AG04449 (cell line): ENCODE measurements around the gene SPCS1.
"Not testable (repeated sequence)": the region's sequence is repeated elsewhere in the genome, so short reads cannot be mapped to it uniquely, and the experiment has no call there.

ENCODE experiments used
- CTCF ChIA-PET: fragments of 350-600 bp; formaldehyde crosslinking; extraction: SDS; loops from one replicate; lab custom pipeline; 2021; ENCODE audit warnings: antibody characterized with exemption; lab: Yijun Ruan, JAX
- POLR2A ChIA-PET: fragments of 400-600, 350-600 bp; formaldehyde crosslinking; extraction: SDS; loops from one replicate; lab custom pipeline; 2020; ENCODE audit warnings: antibody characterized with exemption, inconsistent platforms; lab: Yijun Ruan, JAX
- DNase-seq: peaks from one replicate; pipeline ENCODE4 v3.0.0-alpha.2; 2010; ENCODE audit warnings: low read depth, low spot score
- H3K4me3 ChIP-seq: 2 replicates; pipeline ENCODE4 v1.5.1; 2011; ENCODE audit warnings: low read depth, mild to moderate bottlenecking, control low read depth, low read length
- TF ChIP-seq, protein P1 (sequence below): IDR thresholded peaks from one replicate; pipeline ENCODE4 v1.5.1; 2011; ENCODE audit warnings: mild to moderate bottlenecking, moderate library complexity, low read length, control low read depth, inconsistent platforms; ENCODE audit not compliant: insufficient read depth; ENCODE audit errors: missing control alignments

Gene SPCS1

DNA sequence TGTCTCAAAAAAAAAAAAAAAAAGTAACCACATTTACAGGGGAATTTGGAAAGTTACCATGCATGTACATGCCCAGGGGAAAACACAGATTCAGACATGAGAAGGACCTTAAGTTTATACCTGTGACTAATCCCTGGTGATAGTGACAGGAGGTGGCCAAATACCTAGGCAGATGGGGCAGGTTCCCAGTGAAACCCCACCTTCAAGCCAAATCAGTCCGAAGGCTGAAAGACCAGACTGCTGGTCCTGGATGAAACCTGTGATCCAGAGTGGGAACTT lies 15.8 kb downstream of the SPCS1 start:
- H3K4me3 ChIP-seq = no peak overlapping the region
- ChIA-PET CTCF (no interaction called here), POLR2A (no interaction called here)
- TF ChIP-seq, protein P1, sequence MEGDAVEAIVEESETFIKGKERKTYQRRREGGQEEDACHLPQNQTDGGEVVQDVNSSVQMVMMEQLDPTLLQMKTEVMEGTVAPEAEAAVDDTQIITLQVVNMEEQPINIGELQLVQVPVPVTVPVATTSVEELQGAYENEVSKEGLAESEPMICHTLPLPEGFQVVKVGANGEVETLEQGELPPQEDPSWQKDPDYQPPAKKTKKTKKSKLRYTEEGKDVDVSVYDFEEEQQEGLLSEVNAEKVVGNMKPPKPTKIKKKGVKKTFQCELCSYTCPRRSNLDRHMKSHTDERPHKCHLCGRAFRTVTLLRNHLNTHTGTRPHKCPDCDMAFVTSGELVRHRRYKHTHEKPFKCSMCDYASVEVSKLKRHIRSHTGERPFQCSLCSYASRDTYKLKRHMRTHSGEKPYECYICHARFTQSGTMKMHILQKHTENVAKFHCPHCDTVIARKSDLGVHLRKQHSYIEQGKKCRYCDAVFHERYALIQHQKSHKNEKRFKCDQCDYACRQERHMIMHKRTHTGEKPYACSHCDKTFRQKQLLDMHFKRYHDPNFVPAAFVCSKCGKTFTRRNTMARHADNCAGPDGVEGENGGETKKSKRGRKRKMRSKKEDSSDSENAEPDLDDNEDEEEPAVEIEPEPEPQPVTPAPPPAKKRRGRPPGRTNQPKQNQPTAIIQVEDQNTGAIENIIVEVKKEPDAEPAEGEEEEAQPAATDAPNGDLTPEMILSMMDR = no peak
- DNase-seq = no peak

DNA sequence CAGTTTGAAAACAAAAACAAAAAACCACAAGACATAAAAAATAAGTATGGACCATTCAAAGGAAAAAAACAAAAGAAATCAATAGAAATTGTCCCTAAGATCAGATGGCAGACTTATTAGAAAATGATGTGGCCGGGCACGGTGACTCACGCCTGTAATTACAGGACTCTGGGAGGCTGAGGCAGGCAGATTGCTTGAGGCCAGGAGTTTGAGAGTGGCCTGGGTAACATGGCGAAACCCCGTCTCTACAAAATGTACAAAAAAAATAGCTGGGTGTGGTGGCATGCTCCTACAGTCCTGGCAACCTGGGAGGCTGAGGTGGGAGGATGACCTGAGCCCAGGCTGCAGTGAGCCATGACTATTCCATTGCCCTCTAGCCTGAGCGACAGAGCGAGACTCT lies 16.6 kb downstream of the SPCS1 start:
- H3K4me3 ChIP-seq = no peak overlapping the region
- ChIA-PET CTCF (no interaction called here), POLR2A (no interaction called here)
- DNase-seq = no peak
- TF ChIP-seq, protein P1 = no peak

DNA sequence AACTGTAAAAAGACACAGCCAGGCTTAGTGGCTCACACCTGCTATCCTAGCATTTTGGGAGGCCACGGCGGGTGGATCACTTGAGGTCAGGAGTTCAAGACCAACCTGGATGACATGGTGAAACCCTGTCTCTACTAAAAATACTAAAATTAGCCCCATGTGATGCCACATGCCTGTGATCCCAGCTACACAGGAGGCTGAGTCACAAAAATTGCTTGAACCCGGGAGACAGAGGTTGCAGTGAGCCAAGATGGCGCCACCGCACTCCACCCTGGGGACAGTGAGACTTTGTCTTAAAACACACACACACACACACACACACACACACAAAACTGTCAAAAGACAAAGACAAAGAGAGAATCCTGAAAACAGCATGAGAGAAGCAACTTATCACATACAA lies 18.0 kb downstream of the SPCS1 start:
- TF ChIP-seq, protein P1 = no peak
- ChIA-PET CTCF (interaction anchor here (0.6 kb wide), 1 partner anchor 327 kb away, joined by 3 read pairs; no protein-coding TSS in a partner anchor), POLR2A (no interaction called here)
- no peak for DNase-seq
- no peak overlapping the region for H3K4me3 ChIP-seq

DNA sequence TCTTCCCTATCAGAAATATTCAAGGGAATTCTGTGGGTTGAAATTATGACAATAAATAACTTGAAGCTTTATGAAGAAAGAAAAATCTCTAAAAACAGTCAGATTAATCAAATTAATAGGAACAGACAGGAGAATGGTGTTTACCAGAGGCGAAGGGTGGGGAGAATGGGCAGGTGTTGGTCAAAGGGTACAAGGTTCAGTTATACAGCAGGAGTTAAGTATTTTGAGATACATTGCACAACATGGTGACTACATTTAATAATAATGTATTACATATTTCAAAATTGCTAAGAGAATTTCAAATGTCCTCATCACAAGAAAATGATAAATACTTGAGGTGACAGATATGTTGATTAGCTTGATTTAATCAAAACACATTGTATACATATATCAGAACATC lies 18.6 kb downstream of the SPCS1 start:
- no peak overlapping the region for H3K4me3 ChIP-seq
- ChIA-PET POLR2A (no interaction called here), CTCF (interaction anchor here (0.6 to 0.7 kb wide), 2 partner anchors 326 to 347 kb away, joined by 3 read pairs; no protein-coding TSS in a partner anchor)
- TF ChIP-seq, protein P1 = no peak
- no peak for DNase-seq

DNA sequence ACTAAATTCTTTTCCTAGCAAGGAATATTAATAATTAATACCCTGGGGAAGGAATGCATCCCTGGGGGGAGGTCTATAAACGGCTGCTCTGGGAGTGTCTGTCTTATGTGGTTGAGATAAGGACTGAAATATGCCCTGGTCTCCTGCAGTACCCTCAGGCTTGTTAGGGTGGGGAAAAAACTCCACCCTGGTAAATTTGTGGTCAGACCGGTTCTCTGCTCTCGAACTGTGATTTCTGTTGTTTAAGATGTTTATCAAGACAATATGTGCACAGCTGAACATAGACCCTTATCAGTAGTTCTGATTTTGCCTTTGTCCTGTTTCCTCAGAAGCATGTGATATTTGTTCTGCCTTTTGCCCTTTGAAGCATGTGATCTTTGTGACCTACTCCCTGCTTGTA lies 22.8 kb downstream of the SPCS1 start:
- DNase-seq, POLR2A ChIA-PET, CTCF ChIA-PET: not testable (repeated sequence)

DNA sequence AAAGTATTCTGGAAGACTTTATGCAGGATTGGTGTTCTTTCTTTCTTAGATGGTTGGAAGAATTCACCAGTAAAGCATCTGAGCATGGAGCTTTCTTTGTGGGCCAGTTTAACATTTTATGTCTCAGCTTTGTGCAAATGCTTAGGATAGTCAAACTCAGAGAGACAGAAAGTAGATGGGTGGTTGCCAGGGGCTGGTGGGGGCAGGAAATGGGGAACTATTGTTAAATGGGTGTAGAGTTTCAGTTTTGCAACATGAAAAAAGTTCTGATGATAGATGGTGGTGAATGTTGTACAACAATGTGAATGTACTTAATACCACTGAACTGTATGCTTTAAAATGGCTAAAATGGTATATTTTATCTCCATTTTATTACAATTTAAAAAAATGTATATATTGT lies 24.8 kb downstream of the SPCS1 start:
- TF ChIP-seq, protein P1 = no peak
- POLR2A ChIA-PET = no interaction called here
- H3K4me3 ChIP-seq = no peak overlapping the region
- no peak for DNase-seq
- CTCF ChIA-PET = interaction anchor here (1.2 kb wide), 1 partner anchor 11 kb away, joined by 3 read pairs; no protein-coding TSS in a partner anchor

More for the DNA sequence above, 22.8 kb downstream of the SPCS1 start:
- H3K4me3 ChIP-seq = not testable (repeated sequence)

DNA sequence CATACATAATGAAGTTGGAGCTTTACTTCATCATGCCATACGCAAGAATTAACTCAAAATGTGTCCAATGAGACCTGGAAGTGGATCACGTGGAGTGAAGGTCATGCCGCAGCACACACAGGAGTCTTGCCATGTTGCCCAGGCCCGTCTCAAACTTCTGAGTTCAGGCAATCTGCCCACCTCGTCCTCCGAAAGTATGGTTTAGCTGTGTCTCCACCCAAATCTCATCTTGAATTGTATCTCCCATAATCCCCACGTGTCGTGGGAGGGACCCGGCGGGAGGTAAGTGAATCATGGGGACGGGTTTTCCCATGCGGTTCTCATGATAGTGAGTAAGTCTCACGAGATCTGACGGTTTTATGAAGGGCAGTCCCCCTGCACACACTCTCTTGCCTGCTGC lies 25.7 kb downstream of the SPCS1 start:
- TF ChIP-seq, protein P1 = no peak
- CTCF ChIA-PET = no interaction called here
- POLR2A ChIA-PET = no interaction called here

More for the DNA sequence above, 25.7 kb downstream of the SPCS1 start:
- H3K4me3 ChIP-seq = no peak overlapping the region
- no peak for DNase-seq
